ENCODE results near the gene SERPINB3.

DNA sequence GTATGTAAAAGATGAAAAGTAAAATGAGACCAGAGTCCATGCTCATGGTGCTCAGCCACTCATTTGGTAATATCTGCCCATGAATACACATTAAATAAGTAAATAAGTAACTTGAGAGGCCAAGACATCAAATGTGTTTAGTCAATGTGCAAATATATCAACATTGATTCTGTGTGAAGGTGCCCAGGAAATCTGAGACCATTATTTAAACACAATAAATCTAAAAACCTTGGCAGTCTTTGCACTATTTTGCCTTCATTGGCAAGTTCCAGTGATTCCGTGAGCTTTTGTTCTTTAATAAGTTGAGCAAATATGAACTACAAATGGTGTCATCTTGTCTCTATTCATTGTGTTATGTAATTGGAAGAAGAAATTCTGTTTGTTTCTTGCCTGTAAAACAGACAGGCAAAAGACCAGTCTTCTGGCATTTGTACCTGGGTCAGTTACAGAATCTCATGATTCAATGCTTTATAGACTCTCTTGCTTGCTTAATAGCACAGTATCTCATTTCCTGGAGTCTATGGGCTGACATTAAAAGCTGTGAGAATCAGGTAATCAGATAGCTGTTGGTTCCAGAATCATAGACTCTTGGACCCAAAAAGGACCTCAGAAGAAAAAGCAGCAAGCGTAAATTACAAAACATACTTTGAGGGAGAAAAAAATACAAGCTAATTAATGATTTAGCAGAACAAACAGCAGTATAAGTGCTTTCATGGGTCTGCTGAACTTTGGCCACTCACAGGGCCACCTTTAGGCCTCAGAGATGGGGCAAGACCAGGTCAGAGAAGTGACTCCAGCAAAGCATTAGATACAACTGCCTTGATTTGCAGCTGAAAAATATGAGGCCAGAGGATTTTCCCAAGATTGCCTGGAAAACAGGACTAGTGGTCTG is 20.0 kb upstream of the SERPINB3 start:
- TF ChIP-seq CTCF (IDR thresholded peaks at IDR 0.05) (no peak), POLR2A (IDR thresholded peaks at IDR 0.05) (no peak)
